ENCODE measurements around the gene GMDS.

Gene GMDS

GRCh38 chr6:1701668-1702353, 543.6 kb downstream of the GMDS start:
- Histone ChIP-seq H3K4me2 (no peak overlapping the region), H3K79me2 (ENCODE audit: insufficient read depth, low read depth) (no peaks in the 10 kb centered on the region), H3K27me3 (ENCODE audit: insufficient read depth, low read depth) (no peaks in the 10 kb centered on the region), H3K4me1 (ENCODE audit: low read depth, poor library complexity, severe bottlenecking) (no peaks in the 10 kb centered on the region), H3K27ac (no peak overlapping the region), H4K20me1 (ENCODE audit: insufficient read depth) (no peaks in the 10 kb centered on the region), H3K4me3 (IDR thresholded peaks at IDR 0.05; ENCODE audit: insufficient read depth, low read depth, low read length) (no peak overlapping the region), H3K36me3 (ENCODE audit: insufficient read depth) (no peaks in the 10 kb centered on the region), H2AFZ (ENCODE audit: low read depth) (no peak overlapping the region), H3K9ac (no peak overlapping the region)
- no peak for TF ChIP-seq CTCF (conservative IDR thresholded peaks at IDR 0.05; ENCODE audit: low read depth, low read length)

GRCh38 chr6:1700278-1700967, 545.0 kb downstream of the GMDS start:
- H3K27me3 ChIP-seq (ENCODE audit: insufficient read depth, low read depth): no peaks in the 10 kb centered on the region
- no peaks in the 10 kb centered on the region for H3K4me1 ChIP-seq (ENCODE audit: low read depth, poor library complexity, severe bottlenecking)
- H3K36me3 ChIP-seq (ENCODE audit: insufficient read depth): no peaks in the 10 kb centered on the region
- no peak overlapping the region for H2AFZ ChIP-seq (ENCODE audit: low read depth)
- no peak overlapping the region for H3K4me3 ChIP-seq (IDR thresholded peaks at IDR 0.05; ENCODE audit: insufficient read depth, low read depth, low read length)
- no peak overlapping the region for H3K4me2 ChIP-seq
- no peaks in the 10 kb centered on the region for H4K20me1 ChIP-seq (ENCODE audit: insufficient read depth)
- no peak overlapping the region for H3K9ac ChIP-seq
- H3K27ac ChIP-seq: no peak overlapping the region
- no peaks in the 10 kb centered on the region for H3K79me2 ChIP-seq (ENCODE audit: insufficient read depth, low read depth)
- no peak for TF ChIP-seq CTCF (conservative IDR thresholded peaks at IDR 0.05; ENCODE audit: low read depth, low read length)

- Histone ChIP-seq H2AFZ (ENCODE audit: low read depth) (no peak overlapping the region), H3K27ac (no peak overlapping the region), H3K9ac (no peak overlapping the region)
These were observed 546.9 kb downstream of the GMDS start for GRCh38 chr6:1698527-1698926.

GRCh38 chr6:1697688-1698351, 547.6 kb downstream of the GMDS start:
- H3K4me1 ChIP-seq (ENCODE audit: low read depth, poor library complexity, severe bottlenecking): no peaks in the 10 kb centered on the region
- no peaks in the 10 kb centered on the region for H3K27me3 ChIP-seq (ENCODE audit: insufficient read depth, low read depth)
- no peak overlapping the region for H3K4me2 ChIP-seq
- H3K4me3 ChIP-seq (IDR thresholded peaks at IDR 0.05; ENCODE audit: insufficient read depth, low read depth, low read length): no peak overlapping the region
- H2AFZ ChIP-seq (ENCODE audit: low read depth): no peak overlapping the region
- H3K9ac ChIP-seq: no peak overlapping the region
- H4K20me1 ChIP-seq (ENCODE audit: insufficient read depth): no peaks in the 10 kb centered on the region
- no peak overlapping the region for H3K27ac ChIP-seq
- H3K79me2 ChIP-seq (ENCODE audit: insufficient read depth, low read depth): no peaks in the 10 kb centered on the region
- TF ChIP-seq CTCF (conservative IDR thresholded peaks at IDR 0.05; ENCODE audit: low read depth, low read length): no peak
- H3K36me3 ChIP-seq (ENCODE audit: insufficient read depth): no peaks in the 10 kb centered on the region

More at GRCh38 chr6:1698527-1698926, 546.9 kb downstream of the GMDS start:
- no peak for TF ChIP-seq CTCF (conservative IDR thresholded peaks at IDR 0.05; ENCODE audit: low read depth, low read length)
- Histone ChIP-seq H4K20me1 (ENCODE audit: insufficient read depth) (no peaks in the 10 kb centered on the region), H3K79me2 (ENCODE audit: insufficient read depth, low read depth) (no peaks in the 10 kb centered on the region), H3K36me3 (ENCODE audit: insufficient read depth) (no peaks in the 10 kb centered on the region), H3K4me1 (ENCODE audit: low read depth, poor library complexity, severe bottlenecking) (no peaks in the 10 kb centered on the region), H3K27me3 (ENCODE audit: insufficient read depth, low read depth) (no peaks in the 10 kb centered on the region), H3K4me2 (no peak overlapping the region), H3K4me3 (IDR thresholded peaks at IDR 0.05; ENCODE audit: insufficient read depth, low read depth, low read length) (no peak overlapping the region)

Measured in KMS-11 (cell line).